HG03139 (cell line): ENCODE results near the gene TRIO.

Experiments used
- ATAC-seq: cut with Tn5 transposase; IDR thresholded peaks from one replicate; pipeline ENCODE4 v1.9.1; 2021; ENCODE audit not compliant: unreplicated experiment

The TRIO gene

DNA sequence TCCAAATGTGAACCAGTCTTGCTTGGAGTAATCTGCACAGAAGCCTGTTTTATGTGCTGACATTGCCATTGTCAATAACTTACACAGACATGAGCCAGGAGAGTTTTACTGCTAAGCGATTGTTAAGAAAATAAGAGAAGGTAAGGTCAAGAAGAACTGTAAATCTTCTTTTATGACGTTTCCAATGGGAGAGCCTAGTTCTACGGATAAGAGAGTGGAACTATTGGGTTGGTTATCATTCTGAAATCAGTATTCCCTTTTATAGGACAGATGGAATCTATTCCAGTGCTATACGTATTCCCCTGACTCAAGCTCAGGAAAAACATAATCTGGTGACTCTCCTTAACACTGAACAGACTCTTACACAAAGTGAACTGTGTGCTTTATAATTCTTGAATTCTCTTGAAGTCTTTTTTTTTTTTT lies 300.5 kb downstream of the TRIO start:
- no peak for ATAC-seq

DNA sequence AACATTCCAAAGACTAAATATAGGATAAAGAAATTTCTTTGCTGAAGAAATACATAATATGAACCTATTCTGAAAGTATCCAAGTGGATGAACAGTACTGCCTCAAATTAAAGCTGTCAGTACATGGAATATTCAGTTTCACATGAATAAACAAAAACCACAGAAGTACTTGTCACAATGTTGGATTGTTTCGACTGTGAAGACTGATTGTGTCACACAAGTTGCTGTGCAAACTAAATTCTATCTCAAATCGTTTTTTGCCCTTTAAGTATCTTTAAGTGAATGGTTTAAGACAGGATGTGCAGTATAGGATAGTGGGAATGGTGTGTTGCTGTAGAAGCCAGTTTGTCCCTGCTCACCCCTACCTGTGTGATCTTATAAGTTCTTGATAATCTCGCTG lies 301.0 kb downstream of the TRIO start:
- no peak for ATAC-seq

DNA sequence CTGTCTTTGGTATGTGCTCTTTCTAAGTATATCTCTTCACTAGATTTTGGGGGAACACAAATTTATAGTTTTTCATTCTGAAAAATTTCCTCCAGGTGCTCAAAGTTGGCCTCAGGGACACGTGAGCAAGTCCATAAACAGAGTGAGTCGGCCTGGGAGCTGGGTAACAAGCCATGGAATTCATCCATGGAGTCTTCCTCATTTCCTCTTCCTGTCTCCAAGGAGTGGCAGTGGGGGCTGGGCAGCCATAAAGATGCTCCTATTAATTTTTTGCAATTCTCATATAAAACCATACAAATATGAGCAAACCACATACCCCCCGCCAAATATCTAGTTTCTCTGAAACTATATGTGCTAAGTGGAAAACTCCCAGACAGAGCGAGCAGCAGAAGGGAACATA lies 301.9 kb downstream of the TRIO start:
- ATAC-seq: no peak

DNA sequence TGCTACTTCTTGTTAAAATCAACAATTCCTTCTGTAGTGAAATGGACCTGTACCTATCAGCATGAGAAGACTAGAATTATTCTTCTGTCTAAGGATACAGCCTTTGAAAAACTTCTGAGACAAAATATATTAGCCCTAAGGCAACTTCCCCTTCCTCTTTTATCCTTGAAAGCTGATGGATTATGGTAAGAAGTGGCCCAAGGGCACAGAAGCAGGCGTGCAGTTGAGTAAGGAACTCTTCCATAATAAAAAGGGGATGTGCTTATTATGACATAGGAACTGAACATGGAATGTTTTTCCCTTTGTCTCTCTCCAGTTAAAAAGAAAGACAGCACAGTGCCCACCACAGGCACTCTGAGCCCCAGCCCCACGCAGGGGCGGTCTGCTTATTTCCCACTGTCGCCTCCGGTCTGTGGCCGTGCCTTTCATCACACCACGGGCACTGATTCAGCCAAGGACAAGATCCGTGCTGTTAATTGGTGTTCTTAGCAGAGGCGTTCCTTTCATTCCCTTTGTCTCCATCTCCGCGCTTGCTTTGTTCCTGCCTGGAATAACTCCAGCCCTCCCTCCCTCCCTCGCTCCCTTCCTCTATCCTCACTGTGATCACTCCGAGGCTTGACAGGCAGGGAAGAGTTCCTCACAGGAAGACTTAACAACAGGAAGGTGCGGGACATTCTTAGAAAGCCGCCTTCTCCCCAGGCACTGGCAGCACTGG lies 302.6 kb downstream of the TRIO start:
- no peak for ATAC-seq

DNA sequence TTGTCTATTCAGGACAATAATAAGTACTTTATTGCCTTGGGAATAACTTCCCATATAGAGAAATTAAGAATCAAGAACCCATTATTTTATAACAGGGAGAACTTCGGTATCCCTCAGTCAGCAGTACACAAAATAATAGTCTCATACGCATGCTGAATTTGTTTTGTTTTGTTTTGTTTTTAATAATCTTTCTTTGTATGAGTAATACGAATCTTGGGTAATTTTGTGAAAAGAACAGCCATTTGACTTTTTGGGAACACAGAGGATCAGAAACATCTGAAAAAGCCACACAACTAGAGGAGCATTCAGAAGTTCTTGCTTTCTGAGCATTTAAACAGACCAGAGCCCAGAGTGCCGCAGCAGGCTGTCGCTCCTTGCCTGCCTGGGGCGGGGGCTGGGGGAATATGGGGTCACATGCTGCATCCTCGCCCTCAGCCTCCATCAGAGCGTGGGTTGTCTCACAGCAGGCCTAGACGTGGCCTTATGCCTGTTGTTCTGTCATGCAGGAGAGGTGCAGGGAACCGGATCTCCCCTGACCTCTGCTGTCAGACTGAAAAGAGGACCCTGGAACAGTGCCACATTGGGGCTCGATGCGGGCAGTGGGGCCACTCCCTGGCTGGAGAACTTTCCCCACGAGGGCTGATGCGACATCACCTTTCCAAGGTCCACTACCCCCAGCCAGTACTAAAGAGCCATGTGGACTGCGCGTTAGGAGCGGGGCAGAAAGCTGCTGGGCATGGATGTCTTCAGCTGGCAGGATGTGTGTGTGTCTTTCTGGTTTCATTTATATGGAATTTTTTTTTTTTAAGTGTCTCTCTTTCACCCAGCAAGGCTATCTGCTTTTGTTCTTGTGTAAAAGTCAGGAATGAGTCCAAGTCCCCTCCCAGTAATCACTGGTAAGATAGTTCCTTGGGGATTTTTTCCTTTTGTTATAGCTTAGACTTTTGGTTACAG lies 305.1 kb downstream of the TRIO start:
- no peak for ATAC-seq

DNA sequence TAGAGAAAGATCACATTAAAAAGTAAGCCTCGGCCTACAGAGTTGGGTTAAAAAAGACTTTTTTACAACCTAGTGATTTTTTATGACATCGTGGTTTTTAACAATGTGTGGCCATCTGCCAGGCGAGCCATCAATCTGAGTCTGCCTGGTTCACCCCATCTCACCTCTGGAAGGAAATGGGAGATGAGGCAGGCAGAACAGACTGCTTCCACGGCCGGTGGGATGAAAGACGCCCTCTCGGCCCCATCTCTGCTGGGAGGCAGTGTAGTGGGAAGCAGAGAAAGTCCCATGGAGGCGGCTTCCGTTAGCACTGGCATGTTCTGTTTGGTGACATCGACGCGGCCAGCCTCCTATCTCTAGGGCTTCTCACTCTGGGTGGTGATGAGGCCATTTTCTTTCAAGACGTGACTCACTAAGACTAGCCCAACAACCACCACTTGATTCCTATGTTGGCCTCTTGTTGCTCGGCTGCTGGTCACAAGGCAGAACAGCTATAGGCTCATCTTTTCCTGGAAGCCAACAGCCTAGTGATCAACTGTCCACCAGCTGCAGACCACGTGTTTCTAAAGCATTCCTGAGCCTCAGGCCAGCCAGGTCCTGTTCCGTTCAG lies 306.0 kb downstream of the TRIO start:
- no peak for ATAC-seq

DNA sequence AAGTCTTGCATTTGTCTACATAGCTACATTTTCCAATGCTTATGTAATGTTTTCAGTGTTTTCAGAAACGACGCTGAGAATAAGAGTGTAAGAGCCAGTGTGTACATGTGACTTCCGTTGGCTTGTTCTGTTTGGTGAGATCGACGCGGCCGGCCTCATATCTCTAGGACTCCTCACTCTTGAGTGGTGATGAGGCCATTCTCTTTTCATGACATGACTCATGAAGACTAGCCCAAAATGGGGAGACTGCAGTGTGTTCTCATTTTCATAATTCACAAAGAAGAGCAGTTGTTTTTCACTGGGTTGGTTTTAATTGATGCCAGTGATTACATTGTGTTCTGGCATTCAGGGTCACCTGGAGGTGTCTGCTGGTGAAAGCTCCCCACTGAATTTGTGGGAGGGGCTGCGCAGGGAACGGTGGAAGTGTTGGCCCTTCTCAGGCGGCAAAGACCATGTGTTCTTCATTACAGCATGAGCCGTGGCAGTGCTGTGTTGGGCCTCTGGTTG lies 306.9 kb downstream of the TRIO start:
- no peak for ATAC-seq

DNA sequence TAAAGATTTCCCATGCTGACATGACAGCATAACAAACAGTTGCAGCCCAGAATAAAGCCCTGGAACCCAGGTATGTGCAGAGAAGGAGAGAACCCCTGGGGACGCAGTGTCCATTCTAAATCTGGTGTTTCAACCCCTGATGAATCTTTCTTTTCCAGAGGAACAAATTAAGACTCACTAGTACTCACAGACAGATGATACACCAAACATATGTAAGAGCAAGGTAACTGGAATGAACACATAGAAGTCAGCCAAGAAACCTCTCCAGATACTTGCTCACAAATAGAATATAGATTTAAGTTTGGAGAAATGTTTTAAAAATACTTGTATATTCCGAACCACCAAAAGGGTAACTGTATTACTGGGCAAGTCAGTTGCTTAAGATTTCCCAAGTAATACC lies 307.6 kb downstream of the TRIO start:
- no peak for ATAC-seq

DNA sequence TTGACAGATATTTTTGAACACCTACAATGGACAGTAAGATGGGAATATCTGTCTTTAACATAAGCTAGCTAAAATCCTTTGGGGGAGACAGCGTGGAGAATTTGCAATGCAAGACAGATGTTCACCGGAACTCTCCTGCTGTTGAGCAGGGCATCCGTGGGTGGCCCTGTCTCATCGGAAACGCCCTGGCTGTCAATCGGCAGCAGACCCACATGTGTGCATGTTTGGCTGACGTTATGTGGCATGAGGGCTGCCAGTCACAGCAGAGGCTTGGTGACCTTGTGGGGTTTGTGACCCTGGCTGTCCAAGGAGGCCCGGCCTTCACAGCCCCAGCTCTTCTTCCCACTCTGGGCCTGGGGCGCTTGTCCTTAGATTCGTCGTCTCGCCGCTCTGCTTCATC lies 308.7 kb downstream of the TRIO start:
- ATAC-seq: no peak

DNA sequence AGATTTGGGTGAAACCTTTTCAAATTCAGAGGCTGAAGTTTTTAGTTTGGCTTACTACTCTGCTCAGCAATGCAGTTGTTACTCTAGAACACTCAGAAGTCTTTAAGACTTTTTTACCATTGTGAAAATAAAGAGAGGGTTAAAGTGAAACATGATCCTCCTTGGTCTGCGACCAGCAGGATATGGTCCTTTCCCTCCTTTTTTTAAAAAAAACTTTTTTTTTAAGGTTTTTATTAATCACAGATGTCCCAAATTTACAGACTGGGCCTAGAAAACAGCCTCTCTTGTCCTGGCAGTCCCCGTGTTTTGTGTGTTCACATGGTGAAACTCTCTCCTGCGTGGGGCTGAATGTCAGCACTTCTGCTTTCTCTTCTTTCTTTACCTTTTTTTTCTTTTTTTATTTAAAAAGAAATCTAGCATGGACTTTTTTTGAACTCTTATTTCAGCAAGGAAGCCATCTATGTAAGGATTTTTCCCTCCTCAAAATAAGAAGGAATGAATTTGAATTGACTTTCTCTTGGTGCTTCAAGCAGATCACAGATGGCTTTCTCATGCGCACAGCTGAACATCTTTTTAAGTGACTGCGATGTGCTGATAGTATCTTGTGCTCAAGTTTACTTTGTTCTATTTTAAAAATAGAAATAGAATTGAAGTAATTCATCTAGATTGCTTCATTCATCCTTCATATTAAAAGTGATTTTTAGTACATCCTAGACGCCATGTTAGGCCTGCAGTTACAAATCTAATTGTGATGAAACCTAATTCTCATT lies 309.7 kb downstream of the TRIO start:
- no peak for ATAC-seq

DNA sequence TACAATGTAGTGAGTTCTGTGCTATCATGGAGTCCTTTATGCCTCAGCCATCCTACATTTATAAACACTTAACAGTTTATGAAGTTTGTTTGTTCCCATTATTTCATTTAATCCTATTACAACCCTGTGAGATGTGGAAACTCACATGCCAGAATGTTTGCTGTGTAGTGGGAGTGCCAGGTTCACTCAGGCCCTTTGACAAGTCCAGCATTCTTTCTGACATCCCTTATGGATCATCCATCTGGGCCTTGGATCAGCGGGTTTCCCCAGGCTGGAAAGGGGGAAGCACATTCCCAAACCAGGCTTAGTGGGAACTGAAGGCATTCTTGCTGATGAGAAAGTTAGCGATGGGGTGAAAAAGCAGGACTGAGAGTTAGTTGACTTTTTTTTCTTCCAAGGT lies 310.3 kb downstream of the TRIO start:
- ATAC-seq: no peak

DNA sequence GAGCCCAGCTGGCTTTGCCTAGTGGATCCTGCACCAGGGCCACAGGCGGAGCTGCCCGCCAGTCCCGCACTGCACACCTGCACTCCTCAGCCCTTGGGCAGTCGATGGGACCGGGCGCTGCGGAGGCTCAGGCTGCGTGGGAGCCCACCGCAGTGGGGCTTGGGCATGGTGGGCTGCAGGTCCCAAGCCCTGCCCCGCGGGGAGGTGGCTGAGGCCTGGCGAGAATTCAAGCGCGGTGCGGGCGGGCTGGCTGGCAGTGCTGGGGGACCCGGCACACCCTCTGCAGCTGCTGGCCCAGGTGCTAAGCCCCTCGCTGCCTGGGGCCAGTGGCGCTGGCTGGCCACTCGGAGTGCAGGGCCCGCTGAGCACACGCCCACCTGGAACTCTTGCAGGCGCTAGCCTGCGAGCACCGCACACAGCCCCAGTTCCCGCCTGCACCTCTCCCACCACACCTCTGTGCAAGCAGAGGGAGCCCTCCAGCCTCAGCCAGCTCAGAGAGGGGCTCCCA lies 312.7 kb downstream of the TRIO start:
- no peak for ATAC-seq

DNA sequence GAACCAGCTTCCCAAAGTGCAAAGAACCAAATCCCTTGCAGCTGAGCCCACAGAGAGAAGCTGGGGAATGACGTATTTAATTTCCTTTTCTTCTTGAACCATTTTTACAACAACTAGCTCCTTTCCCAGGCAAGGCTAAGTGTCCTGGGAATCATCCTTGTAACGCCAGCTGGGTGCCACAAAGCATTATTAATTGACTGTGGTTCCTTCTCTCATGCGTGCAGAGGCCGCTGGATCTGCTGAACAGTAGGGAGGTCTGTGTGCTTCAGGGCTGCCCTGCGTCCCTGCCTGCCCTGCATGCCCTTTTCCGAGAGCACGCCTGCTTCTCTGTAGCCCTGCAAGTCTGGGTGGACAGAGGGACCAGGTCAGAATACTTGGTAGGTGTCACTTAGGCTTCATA lies 314.3 kb downstream of the TRIO start:
- ATAC-seq: no peak

DNA sequence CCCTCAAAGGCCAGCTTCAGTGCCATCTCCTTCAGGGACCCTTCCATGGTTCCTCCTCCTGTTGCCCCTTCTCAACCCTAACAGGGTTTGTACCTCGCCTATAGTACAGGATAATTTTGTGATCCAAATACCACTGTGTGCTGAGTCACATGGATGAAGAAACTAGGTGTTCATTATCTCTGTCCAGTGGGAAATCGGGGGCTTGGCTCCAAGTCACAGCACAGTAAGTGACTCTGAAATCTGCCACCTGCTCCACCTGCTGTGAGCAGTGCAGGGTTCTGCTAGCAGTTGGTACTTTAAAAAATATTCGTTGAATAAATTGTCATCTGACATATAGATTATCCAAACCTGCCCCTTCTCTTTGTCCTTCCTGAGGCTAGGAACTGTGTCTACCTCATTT lies 315.3 kb downstream of the TRIO start:
- ATAC-seq: no peak

DNA sequence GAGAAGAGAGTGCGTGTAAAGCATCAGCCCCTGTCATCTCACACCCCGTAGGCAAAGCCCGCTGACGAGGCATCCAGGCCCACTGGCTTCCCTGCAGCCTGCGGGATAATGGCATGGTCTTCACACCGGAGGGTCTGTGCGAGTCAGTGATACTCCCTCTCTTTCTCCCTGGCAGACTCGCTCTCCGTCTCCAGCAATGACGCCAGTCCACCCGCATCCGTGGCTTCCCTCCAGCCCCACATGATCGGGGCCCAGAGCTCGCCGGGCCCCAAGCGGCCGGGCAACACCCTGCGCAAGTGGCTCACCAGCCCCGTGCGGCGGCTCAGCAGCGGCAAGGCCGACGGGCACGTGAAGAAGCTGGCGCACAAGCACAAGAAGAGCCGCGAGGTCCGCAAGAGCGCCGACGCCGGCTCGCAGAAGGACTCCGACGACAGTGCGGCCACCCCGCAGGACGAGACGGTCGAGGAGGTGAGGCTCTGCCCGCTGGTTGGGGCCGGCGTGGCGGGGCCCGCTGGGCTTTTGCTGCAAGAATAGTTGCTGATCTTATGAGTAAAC lies 317.8 kb downstream of the TRIO start:
- no peak for ATAC-seq

DNA sequence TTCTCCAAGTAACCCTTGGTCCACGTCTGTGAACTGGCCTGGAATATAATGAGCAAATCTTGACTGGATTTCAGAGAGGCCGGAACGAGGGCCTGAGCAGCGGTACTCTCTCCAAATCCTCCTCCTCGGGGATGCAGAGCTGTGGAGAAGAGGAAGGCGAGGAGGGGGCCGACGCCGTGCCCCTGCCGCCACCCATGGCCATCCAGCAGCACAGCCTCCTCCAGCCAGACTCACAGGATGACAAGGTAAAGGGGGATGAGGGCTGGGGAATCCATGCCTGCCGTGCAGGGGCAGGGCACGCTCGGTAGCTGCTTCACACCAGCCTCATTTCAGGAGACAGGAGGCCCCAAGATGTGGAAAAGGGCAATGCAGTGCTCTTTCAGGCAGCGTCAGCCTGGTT lies 319.5 kb downstream of the TRIO start:
- no peak for ATAC-seq

DNA sequence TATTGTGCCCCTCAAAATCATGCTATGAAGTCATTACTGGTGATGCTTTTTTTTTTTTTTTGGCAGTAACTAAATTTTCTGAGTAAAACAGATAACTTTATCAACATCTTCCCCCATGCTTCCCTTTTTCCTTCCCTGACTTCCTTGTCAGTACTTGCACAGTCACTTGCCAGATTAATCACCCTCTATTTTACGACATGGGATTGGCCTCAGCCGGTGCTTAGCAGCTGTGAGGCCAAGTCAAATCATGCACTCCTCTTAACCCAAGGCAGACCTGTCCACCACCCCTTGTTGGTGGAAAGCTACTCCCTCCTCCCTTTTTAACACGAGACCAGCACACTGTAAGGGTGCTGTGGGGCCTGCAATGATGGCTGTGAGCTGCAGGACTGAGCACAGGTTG lies 320.5 kb downstream of the TRIO start:
- ATAC-seq: no peak

DNA sequence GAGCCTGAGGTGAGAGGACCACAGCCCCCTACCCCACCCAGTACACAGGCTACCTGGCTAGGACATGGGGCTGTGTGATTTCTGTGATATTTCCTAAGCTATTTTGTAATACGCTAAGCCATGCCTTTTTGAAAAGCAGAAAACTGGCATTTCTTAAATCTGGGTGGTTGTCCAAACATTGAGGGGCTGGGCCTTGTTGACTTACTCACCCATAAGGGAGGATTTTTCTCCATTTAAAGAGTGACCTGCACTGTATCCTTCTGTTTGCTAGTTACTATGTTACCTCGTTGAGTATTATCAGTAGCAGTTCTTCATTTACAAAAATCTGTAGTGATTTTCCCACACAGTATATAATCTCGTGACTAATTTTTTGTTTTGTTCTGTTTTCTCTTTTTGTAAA lies 321.0 kb downstream of the TRIO start:
- no peak for ATAC-seq

DNA sequence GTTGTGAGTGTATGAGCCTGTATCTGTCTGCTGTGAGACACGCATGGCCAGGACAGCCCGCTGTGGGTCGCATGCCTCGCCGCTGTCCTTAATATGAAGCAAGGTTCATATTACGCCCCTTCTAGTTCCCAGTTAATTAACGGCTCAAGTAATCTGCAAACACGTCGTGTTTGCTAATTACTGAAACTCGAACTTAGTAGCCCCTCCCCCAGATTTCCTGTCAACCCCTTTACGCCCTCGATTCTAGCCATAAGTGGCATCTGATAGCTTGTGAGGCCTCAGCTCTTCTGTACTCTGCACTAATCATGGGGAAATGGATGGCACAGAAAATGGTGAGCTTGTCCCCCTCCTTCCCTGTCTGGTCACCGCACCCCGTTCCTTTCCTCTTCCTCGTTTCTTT lies 321.5 kb downstream of the TRIO start:
- ATAC-seq: no peak

DNA sequence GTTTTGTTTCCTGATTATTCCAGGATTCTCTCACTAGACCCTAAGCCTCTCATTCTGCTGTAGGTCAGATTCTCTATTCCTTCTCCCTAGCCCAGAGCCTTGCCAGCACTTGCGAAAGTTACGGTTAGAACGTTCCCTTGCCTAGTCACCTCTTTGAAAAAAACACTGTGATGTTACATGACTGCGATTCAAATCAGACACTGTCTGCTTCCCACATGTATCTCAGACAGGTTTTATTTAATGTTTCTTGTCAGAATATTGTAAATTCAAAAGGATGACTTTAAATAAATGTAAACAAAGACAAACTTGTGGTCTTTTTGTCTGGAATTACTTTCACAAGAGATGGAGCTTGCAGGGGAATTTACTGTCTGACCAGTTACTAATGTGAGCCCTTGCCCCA lies 322.0 kb downstream of the TRIO start:
- no peak for ATAC-seq
